Measurements from ENCODE around the gene SYNDIG1. TPM values are rescaled to one million over a fixed set of nuclear protein-coding genes. Genes with fewer than 3 reads are reported as not detected.

SYNDIG1 gene
- total and polyA plus RNA-seq, 4 donors: 0.20 to 5.0 (median 0.63) TPM

- Histone ChIP-seq H3K9ac (ENCODE audit: insufficient read depth in 1 of 2, low read length in 2 of 2) (no peak overlapping the region), H3K27ac (ENCODE audit: low read depth in 1 of 2, low read length in 1 of 2) (no peak overlapping the region), H3K36me3 (ENCODE audit: control insufficient read depth in 4 of 4, insufficient read depth in 4 of 4, low read length in 4 of 4) (no peaks in the 10 kb centered on the region), H3K4me1 (ENCODE audit: control insufficient read depth in 5 of 5, insufficient read depth in 5 of 5, low read length in 5 of 5) (peaks cover 0 to 8% (median 0%) of the 10 kb centered on the region in 5 donors), H3K9me3 (ENCODE audit: control insufficient read depth in 4 of 4, insufficient read depth in 3 of 4, low read length in 3 of 4) (peaks cover 0 to 6% (median 0%) of the 10 kb centered on the region in 4 donors), H3K27me3 (ENCODE audit: control insufficient read depth in 3 of 3, insufficient read depth in 3 of 3, low read length in 2 of 3) (no peaks in the 10 kb centered on the region), H3K4me3 (no peak overlapping the region)
- no peak for TF ChIP-seq CTCF (IDR thresholded peaks at IDR 0.05; ENCODE audit: control extremely low read depth, extremely low read depth)
- 60 to 81% methylated on average over 6 of the region's 6 CpGs for WGBS, 2 donors
- DNase-seq: no peak
- no peak for ATAC-seq (ENCODE audit: insufficient read depth, low FRiP score)
These were observed 14.3 kb upstream of the SYNDIG1 start for GRCh38 chr20:24455081-24455480.

- 59 to 71% methylated on average over 3 of the region's 3 CpGs for WGBS, 2 donors
- H3K27me3 ChIP-seq (ENCODE audit: control insufficient read depth in 3 of 3, insufficient read depth in 3 of 3, low read length in 2 of 3): no peaks in the 10 kb centered on the region
- H3K9me3 ChIP-seq (ENCODE audit: control insufficient read depth in 4 of 4, insufficient read depth in 3 of 4, low read length in 3 of 4): peaks cover 0 to 5% (median 0%) of the 10 kb centered on the region in 4 donors
- peaks cover 0 to 8% (median 0%) of the 10 kb centered on the region in 5 donors for H3K4me1 ChIP-seq (ENCODE audit: control insufficient read depth in 5 of 5, insufficient read depth in 5 of 5, low read length in 5 of 5)
- H3K4me3 ChIP-seq: no peak overlapping the region
- no peak for ATAC-seq (ENCODE audit: insufficient read depth, low FRiP score)
- no peak overlapping the region for H3K9ac ChIP-seq (ENCODE audit: insufficient read depth in 1 of 2, low read length in 2 of 2)
- H3K36me3 ChIP-seq (ENCODE audit: control insufficient read depth in 4 of 4, insufficient read depth in 4 of 4, low read length in 4 of 4): no peaks in the 10 kb centered on the region
- TF ChIP-seq CTCF (IDR thresholded peaks at IDR 0.05; ENCODE audit: control extremely low read depth, extremely low read depth): no peak
- DNase-seq: no peak
- no peak overlapping the region for H3K27ac ChIP-seq (ENCODE audit: low read depth in 1 of 2, low read length in 1 of 2)
These were observed 13.0 kb upstream of the SYNDIG1 start for GRCh38 chr20:24456398-24456781.

GRCh38 chr20:24458436-24458835 lies 11.0 kb upstream of the SYNDIG1 start:
- ATAC-seq (ENCODE audit: insufficient read depth, low FRiP score) (no peak), DNase-seq (no peak)
- H3K27me3 ChIP-seq (ENCODE audit: control insufficient read depth in 3 of 3, insufficient read depth in 3 of 3, low read length in 2 of 3): no peaks in the 10 kb centered on the region
- H3K9me3 ChIP-seq (ENCODE audit: control insufficient read depth in 4 of 4, insufficient read depth in 3 of 4, low read length in 3 of 4): peaks cover 0 to 2% (median 0%) of the 10 kb centered on the region in 4 donors
- H3K4me1 ChIP-seq (ENCODE audit: control insufficient read depth in 5 of 5, insufficient read depth in 5 of 5, low read length in 5 of 5): peaks cover 0 to 21% (median 0%) of the 10 kb centered on the region in 5 donors
- H3K4me3 ChIP-seq: no peak overlapping the region
- H3K27ac ChIP-seq (ENCODE audit: low read depth in 1 of 2, low read length in 1 of 2): no peak overlapping the region
- no peak for TF ChIP-seq CTCF (IDR thresholded peaks at IDR 0.05; ENCODE audit: control extremely low read depth, extremely low read depth)
- H3K36me3 ChIP-seq (ENCODE audit: control insufficient read depth in 4 of 4, insufficient read depth in 4 of 4, low read length in 4 of 4): no peaks in the 10 kb centered on the region
- 68 to 82% methylated on average over 2 of the region's 2 CpGs for WGBS, 2 donors
- H3K9ac ChIP-seq (ENCODE audit: insufficient read depth in 1 of 2, low read length in 2 of 2): no peak overlapping the region

GRCh38 chr20:24459733-24460132 lies 9.7 kb upstream of the SYNDIG1 start:
- Histone ChIP-seq H3K4me3 (no peak overlapping the region), H3K4me1 (ENCODE audit: control insufficient read depth in 5 of 5, insufficient read depth in 5 of 5, low read length in 5 of 5) (peaks cover 0 to 12% (median 0%) of the 10 kb centered on the region in 5 donors), H3K9ac (ENCODE audit: insufficient read depth in 1 of 2, low read length in 2 of 2) (no peak overlapping the region), H3K27ac (ENCODE audit: low read depth in 1 of 2, low read length in 1 of 2) (no peak overlapping the region), H3K9me3 (ENCODE audit: control insufficient read depth in 4 of 4, insufficient read depth in 3 of 4, low read length in 3 of 4) (peaks cover 0 to 2% (median 0%) of the 10 kb centered on the region in 4 donors), H3K36me3 (ENCODE audit: control insufficient read depth in 4 of 4, insufficient read depth in 4 of 4, low read length in 4 of 4) (no peaks in the 10 kb centered on the region), H3K27me3 (ENCODE audit: control insufficient read depth in 3 of 3, insufficient read depth in 3 of 3, low read length in 2 of 3) (no peaks in the 10 kb centered on the region)
- ATAC-seq (ENCODE audit: insufficient read depth, low FRiP score) (no peak), DNase-seq (no peak)
- WGBS, 2 donors: 91% methylated on average over 2 of the region's 2 CpGs
- no peak for TF ChIP-seq CTCF (IDR thresholded peaks at IDR 0.05; ENCODE audit: control extremely low read depth, extremely low read depth)

Measured in lung (tissue), 12 donors.